Transverse colon (tissue), 4 donors: Measurements from ENCODE around the gene GRAMD1C.

Experiments used
- EP300 ChIP-seq: sonication (generic); formaldehyde crosslinking; IDR thresholded peaks from one replicate; pipeline ENCODE4 v1.6.1; 2017; ENCODE audit warnings: antibody characterized with exemption, low read depth
- POLR2AphosphoS5 ChIP-seq, 3 donors: sonication (generic); formaldehyde crosslinking; IDR thresholded peaks; one replicate each; pipeline ENCODE4 v1.6.1; 2016; ENCODE audit warnings: antibody characterized with exemption in 3 of 3
- TF ChIP-seq, protein P1 (sequence below), 5 experiments: fragments of 200-600 bp in 3 of 5; fragments of 450-650 bp in 2 of 5; sonication (generic) in 3 of 5; IDR thresholded peaks; 1 replicate in 2 of 5; 2 replicates in 3 of 5; pipeline ENCODE4 v1.5.1; 2016 to 2017; ENCODE audit warnings: antibody characterized with exemption in 5 of 5, inconsistent platforms in 3 of 5, mild to moderate bottlenecking in 2 of 5, moderate library complexity in 1 of 5

DNA sequence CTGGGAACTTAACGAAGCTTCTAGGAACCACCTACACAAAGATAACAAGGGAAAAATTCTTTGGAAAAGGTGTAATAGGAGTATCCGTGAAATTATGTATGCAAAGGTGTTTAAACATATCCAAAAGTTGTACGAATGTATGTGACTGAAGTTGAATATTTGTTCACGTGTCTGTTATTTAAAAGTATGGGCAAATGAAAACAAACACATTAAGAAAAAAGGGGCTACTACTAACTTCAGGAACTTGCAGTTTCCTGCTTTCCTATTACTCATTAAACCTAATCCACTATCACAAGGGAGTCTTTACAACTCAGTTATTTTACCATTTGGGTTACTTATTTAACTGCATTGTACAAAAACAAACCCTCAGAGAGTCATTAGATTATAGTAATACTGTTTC lies 33.9 kb upstream of the GRAMD1C start:
- TF ChIP-seq, protein P1, sequence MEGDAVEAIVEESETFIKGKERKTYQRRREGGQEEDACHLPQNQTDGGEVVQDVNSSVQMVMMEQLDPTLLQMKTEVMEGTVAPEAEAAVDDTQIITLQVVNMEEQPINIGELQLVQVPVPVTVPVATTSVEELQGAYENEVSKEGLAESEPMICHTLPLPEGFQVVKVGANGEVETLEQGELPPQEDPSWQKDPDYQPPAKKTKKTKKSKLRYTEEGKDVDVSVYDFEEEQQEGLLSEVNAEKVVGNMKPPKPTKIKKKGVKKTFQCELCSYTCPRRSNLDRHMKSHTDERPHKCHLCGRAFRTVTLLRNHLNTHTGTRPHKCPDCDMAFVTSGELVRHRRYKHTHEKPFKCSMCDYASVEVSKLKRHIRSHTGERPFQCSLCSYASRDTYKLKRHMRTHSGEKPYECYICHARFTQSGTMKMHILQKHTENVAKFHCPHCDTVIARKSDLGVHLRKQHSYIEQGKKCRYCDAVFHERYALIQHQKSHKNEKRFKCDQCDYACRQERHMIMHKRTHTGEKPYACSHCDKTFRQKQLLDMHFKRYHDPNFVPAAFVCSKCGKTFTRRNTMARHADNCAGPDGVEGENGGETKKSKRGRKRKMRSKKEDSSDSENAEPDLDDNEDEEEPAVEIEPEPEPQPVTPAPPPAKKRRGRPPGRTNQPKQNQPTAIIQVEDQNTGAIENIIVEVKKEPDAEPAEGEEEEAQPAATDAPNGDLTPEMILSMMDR (IDR thresholded peaks at IDR 0.05), result no peak
- TF ChIP-seq POLR2AphosphoS5 (IDR thresholded peaks at IDR 0.05), result no peak
- no peak for TF ChIP-seq EP300
